ENCODE measurements around the gene WDR5B. TPM values are rescaled to one million over a fixed set of nuclear protein-coding genes. Genes with fewer than 3 reads are reported as not detected.

The WDR5B gene
- total and polyA plus RNA-seq, 10 of the 15 experiments (the other 5 are each of a cell fraction or from before 2014, with no cell fraction given), result 1.7 to 7.9 (median 3.3) TPM

- no peak for TF ChIP-seq NKRF (conservative IDR thresholded peaks at IDR 0.05)
- no peak for TF ChIP-seq EZH2 (IDR thresholded peaks at IDR 0.05; ENCODE audit: borderline replicate concordance, control insufficient read depth, low read depth, low read length)
- BruUV-seq (replicated peaks), result no TSS peak
- WGBS (ENCODE audit: insufficient coverage, insufficient replicate concordance, low lambda C conversion rate, missing lambda C conversion rate), result 5% methylated on average over 6 of the region's 6 CpGs
- Histone ChIP-seq H3K9me3 (replicated peaks; ENCODE audit: control insufficient read depth, insufficient read depth, low read length) (no peaks in the 10 kb centered on the region), H3K4me1 (ENCODE audit: control insufficient read depth, insufficient read depth, low read length) (peaks cover 2% of the 10 kb centered on the region; the same call in 1 of the 2 replicates), H2AFZ (ENCODE audit: control insufficient read depth, low read depth, low read length) (no peak overlapping the region), H3K4me2 (ENCODE audit: control insufficient read depth, insufficient read depth) (no peak overlapping the region), H3K4me3 (no peak overlapping the region), H3K79me2 (ENCODE audit: control insufficient read depth, insufficient read depth, low read length) (peaks cover 7% of the 10 kb centered on the region), H3K27me3 (replicated peaks in 1 of 2; ENCODE audit: control insufficient read depth in 2 of 2, insufficient read depth in 2 of 2, low read length in 1 of 2) (no peaks in the 10 kb centered on the region), H4K20me1 (ENCODE audit: control insufficient read depth, insufficient read depth) (no peaks in the 10 kb centered on the region), H3K27ac (ENCODE audit: control insufficient read depth, insufficient read depth) (no peak overlapping the region), H3K36me3 (ENCODE audit: control insufficient read depth in 2 of 2, insufficient read depth in 2 of 2, low read length in 1 of 2) (peaks cover 5 to 18% of the 10 kb centered on the region in 2 experiments; a peak in 3 of 4 replicates), H3K9ac (ENCODE audit: control insufficient read depth, insufficient read depth, low read length) (no peak overlapping the region)
- in situ Hi-C loops (cut with MboI), result no loop called here
- ChIA-PET CTCF (interaction anchor here (1.9 to 5.4 kb wide), 3 partner anchors 16 to 24 kb away, joined by 4 to 28 read pairs (median 12); partner anchors contain the start of gene FAM162A), SMC1A (ENCODE audit: uncharacterized antibody, unreplicated experiment) (interaction anchor here (0.6 to 7.4 kb wide), 5 partner anchors 18 to 623 kb away, joined by 3 to 70 read pairs (median 5); no protein-coding TSS in a partner anchor), RAD21 (ENCODE audit: unreplicated experiment) (interaction anchor here (0.6 to 2.4 kb wide), 8 partner anchors 17 to 863 kb away, joined by 3 to 7 read pairs (median 4); partner anchors contain the start of gene FAM162A), POLR2A (interaction anchor here (0.6 to 0.8 kb wide), 2 partner anchors 34 to 46 kb away, joined by 3 to 4 read pairs; no protein-coding TSS in a partner anchor)
- DNase-seq (ENCODE audit: low read depth, low spot score), result no peak
- peak; percentile 39 for ATAC-seq
- intact Hi-C loops (cut with micrococcal nuclease; ENCODE audit: unreplicated experiment), result no loop called here
- no peak for FAIRE-seq
These were observed 6.4 kb downstream of the WDR5B start for GRCh38 chr3:122409446-122409845.

GRCh38 chr3:122407946-122408345 is 7.9 kb downstream of the WDR5B start:
- DNase-seq (ENCODE audit: low read depth, low spot score) (no peak), ATAC-seq (no peak), FAIRE-seq (no peak)
- ChIA-PET POLR2A (interaction anchor here (0.6 to 2.6 kb wide), 3 partner anchors 8 to 197 kb away, joined by 4 to 16 read pairs (median 8); partner anchors contain the start of gene WDR5B), SMC1A (ENCODE audit: uncharacterized antibody, unreplicated experiment) (interaction anchor here (1.0 to 7.4 kb wide), 6 partner anchors 8 to 142 kb away, joined by 3 to 70 read pairs (median 6); partner anchors contain the start of gene WDR5B), CTCF (interaction anchor here (0.9 to 5.4 kb wide), 8 partner anchors 10 to 102 kb away, joined by 3 to 28 read pairs (median 4); partner anchors contain the start of gene FAM162A), RAD21 (ENCODE audit: unreplicated experiment) (interaction anchor here (0.7 to 2.4 kb wide), 5 partner anchors 8 to 126 kb away, joined by 3 to 8 read pairs (median 4); partner anchors contain the start of gene WDR5B)
- in situ Hi-C loops (cut with MboI) (no loop called here), intact Hi-C loops (cut with micrococcal nuclease; ENCODE audit: unreplicated experiment) (no loop called here)
- H3K4me3 ChIP-seq, result no peak overlapping the region
- no peak overlapping the region for H3K4me2 ChIP-seq (ENCODE audit: control insufficient read depth, insufficient read depth)
- peaks cover 5 to 23% of the 10 kb centered on the region in 2 experiments for H3K36me3 ChIP-seq (ENCODE audit: control insufficient read depth in 2 of 2, insufficient read depth in 2 of 2, low read length in 1 of 2)
- H4K20me1 ChIP-seq (ENCODE audit: control insufficient read depth, insufficient read depth), result no peaks in the 10 kb centered on the region
- 97% methylated on average over 1 of the region's 1 CpG for WGBS (ENCODE audit: insufficient coverage, insufficient replicate concordance, low lambda C conversion rate, missing lambda C conversion rate)
- no peak overlapping the region for H3K27ac ChIP-seq (ENCODE audit: control insufficient read depth, insufficient read depth)
- no peak overlapping the region for H2AFZ ChIP-seq (ENCODE audit: control insufficient read depth, low read depth, low read length)
- no peak overlapping the region for H3K9ac ChIP-seq (ENCODE audit: control insufficient read depth, insufficient read depth, low read length)
- H3K27me3 ChIP-seq (replicated peaks in 1 of 2; ENCODE audit: control insufficient read depth in 2 of 2, insufficient read depth in 2 of 2, low read length in 1 of 2), result no peaks in the 10 kb centered on the region
- H3K9me3 ChIP-seq (replicated peaks; ENCODE audit: control insufficient read depth, insufficient read depth, low read length), result no peaks in the 10 kb centered on the region
- no peaks in the 10 kb centered on the region; the same call in 1 of the 2 replicates for H3K79me2 ChIP-seq (ENCODE audit: control insufficient read depth, insufficient read depth, low read length)
- H3K4me1 ChIP-seq (ENCODE audit: control insufficient read depth, insufficient read depth, low read length), result no peaks in the 10 kb centered on the region
- no TSS peak for BruUV-seq (replicated peaks)
- TF ChIP-seq ZNF592 (IDR thresholded peaks at IDR 0.05) (no peak), E2F8 (IDR thresholded peaks at IDR 0.05; ENCODE audit: low read depth, partially characterized antibody) (no peak), IKZF1 (conservative IDR thresholded peaks at IDR 0.05) (no peak)

Measured in GM12878 (cell line).